ENCODE results near the gene PRKCD. TPM values are rescaled to one million over a fixed set of nuclear protein-coding genes. Genes with fewer than 3 reads are reported as not detected.
A peak's percentile ranks its signal among the peaks of the same experiment; 100 is the strongest.

The PRKCD gene
- total RNA-seq, 1 donor from 2014 or later = 103 TPM

GRCh38 chr3:53162672-53163443 lies 1.8 kb downstream of the PRKCD start:
- TF ChIP-seq, protein P1, sequence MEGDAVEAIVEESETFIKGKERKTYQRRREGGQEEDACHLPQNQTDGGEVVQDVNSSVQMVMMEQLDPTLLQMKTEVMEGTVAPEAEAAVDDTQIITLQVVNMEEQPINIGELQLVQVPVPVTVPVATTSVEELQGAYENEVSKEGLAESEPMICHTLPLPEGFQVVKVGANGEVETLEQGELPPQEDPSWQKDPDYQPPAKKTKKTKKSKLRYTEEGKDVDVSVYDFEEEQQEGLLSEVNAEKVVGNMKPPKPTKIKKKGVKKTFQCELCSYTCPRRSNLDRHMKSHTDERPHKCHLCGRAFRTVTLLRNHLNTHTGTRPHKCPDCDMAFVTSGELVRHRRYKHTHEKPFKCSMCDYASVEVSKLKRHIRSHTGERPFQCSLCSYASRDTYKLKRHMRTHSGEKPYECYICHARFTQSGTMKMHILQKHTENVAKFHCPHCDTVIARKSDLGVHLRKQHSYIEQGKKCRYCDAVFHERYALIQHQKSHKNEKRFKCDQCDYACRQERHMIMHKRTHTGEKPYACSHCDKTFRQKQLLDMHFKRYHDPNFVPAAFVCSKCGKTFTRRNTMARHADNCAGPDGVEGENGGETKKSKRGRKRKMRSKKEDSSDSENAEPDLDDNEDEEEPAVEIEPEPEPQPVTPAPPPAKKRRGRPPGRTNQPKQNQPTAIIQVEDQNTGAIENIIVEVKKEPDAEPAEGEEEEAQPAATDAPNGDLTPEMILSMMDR (IDR thresholded peaks at IDR 0.05) = no peak
- Histone ChIP-seq H3K9me3 (no peaks in the 10 kb centered on the region), H3K36me3 (peaks cover 8% of the 10 kb centered on the region), H3K4me3 (peak overlapping the region; percentile 96), H3K27me3 (ENCODE audit: low read depth) (no peaks in the 10 kb centered on the region), H3K27ac (peak overlapping the region; percentile 93), H3K4me1 (peaks cover 71% of the 10 kb centered on the region)
- DNase-seq (no peak), ATAC-seq (peak; percentile 1 to 2)
- intact Hi-C loops (cut with DNase I) = no loop called here

- intact Hi-C loops (cut with DNase I) = no loop called here
- H3K27ac ChIP-seq = peak overlapping the region; percentile 93
- ATAC-seq (no peak), DNase-seq (no peak)
- H3K4me3 ChIP-seq = peak overlapping the region; percentile 96
- H3K36me3 ChIP-seq = peaks cover 8% of the 10 kb centered on the region
- TF ChIP-seq, protein P1 (IDR thresholded peaks at IDR 0.05) = no peak
- H3K27me3 ChIP-seq (ENCODE audit: low read depth) = no peaks in the 10 kb centered on the region
- H3K4me1 ChIP-seq = peaks cover 73% of the 10 kb centered on the region
- H3K9me3 ChIP-seq = no peaks in the 10 kb centered on the region
Observed at GRCh38 chr3:53163444-53164387, 2.7 kb downstream of the PRKCD start.

GRCh38 chr3:53164911-53165310 lies 3.9 kb downstream of the PRKCD start:
- H3K4me1 ChIP-seq = peaks cover 70% of the 10 kb centered on the region
- no peak overlapping the region for H3K4me3 ChIP-seq
- no peak for DNase-seq
- H3K27ac ChIP-seq = peak overlapping the region; percentile 18
- ATAC-seq = no peak
- peaks cover 8% of the 10 kb centered on the region for H3K36me3 ChIP-seq
- TF ChIP-seq, protein P1 (IDR thresholded peaks at IDR 0.05) = no peak
- no peaks in the 10 kb centered on the region for H3K9me3 ChIP-seq
- intact Hi-C loops (cut with DNase I) = no loop called here
- no peaks in the 10 kb centered on the region for H3K27me3 ChIP-seq (ENCODE audit: low read depth)

DNA sequence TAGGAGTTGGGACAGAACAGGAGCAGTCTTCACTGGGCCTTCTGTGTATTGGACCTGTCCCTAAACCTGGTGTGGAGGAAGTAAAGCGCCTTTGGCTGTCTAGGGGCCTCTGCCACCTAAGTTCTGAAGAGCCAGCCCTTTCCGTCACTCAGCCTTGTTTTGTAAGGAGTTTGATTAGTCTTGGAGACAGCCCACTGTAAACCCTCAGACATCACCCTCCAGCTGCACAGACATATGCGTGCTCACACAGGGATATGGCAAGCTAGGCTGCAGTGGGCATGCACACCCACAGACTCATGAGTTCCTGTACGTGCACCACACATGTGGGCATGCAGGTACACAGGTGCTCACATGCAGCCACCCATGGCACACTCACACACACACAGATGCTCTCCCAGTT lies 5.2 kb downstream of the PRKCD start:
- H3K4me3 ChIP-seq = peak overlapping the region; percentile 30
- DNase-seq (no peak), ATAC-seq (no peak)
- H3K4me1 ChIP-seq = peaks cover 77% of the 10 kb centered on the region
- H3K27me3 ChIP-seq (ENCODE audit: low read depth) = no peaks in the 10 kb centered on the region
- intact Hi-C loops (cut with DNase I) = no loop called here
- TF ChIP-seq, protein P1 (IDR thresholded peaks at IDR 0.05) = no peak
- H3K9me3 ChIP-seq = no peaks in the 10 kb centered on the region
- H3K27ac ChIP-seq = peak overlapping the region; percentile 73
- H3K36me3 ChIP-seq = peaks cover 16% of the 10 kb centered on the region

- DNase-seq = peak; percentile 85
- TF ChIP-seq, protein P1 (IDR thresholded peaks at IDR 0.05) = no peak
- ATAC-seq = peak; percentile 70 to 80
- Histone ChIP-seq H3K4me1 (peaks cover 83% of the 10 kb centered on the region), H3K27me3 (ENCODE audit: low read depth) (no peaks in the 10 kb centered on the region), H3K4me3 (peak overlapping the region; percentile 30), H3K36me3 (peaks cover 17% of the 10 kb centered on the region), H3K27ac (peak overlapping the region; percentile 73), H3K9me3 (no peaks in the 10 kb centered on the region)
- intact Hi-C loops (cut with DNase I) = no loop called here
Observed at GRCh38 chr3:53166781-53167291, 5.8 kb downstream of the PRKCD start.

Measured in lower lobe of right lung (tissue), 2 donors.